Progenitor cell of endocrine pancreas (in vitro differentiated cells): Measurements from ENCODE around the gene SSX2IP. TPM values are rescaled to one million over a fixed set of nuclear protein-coding genes. Genes with fewer than 3 reads are reported as not detected.

Experiments
- total RNA-seq: library from RNA; stranded (reverse); gene quantifications from 2 replicates; pipeline ENCODE4 v1.2.1, GENCODE V29; 2021

SSX2IP gene
- total RNA-seq, 1 donor from 2014 or later = 36.4 TPM

Other genes with a start within 250 kb of the SSX2IP start
- gene RPF1, start 211.2 kb downstream of the SSX2IP start, total RNA-seq = 40.5 and 42.6 TPM in 2 replicates
- gene SPATA1, start 184.1 kb downstream of the SSX2IP start, total RNA-seq = 1.9 and 2.5 TPM in 2 replicates
- 189 and 210 TPM in 2 replicates for gene GNG5, start 183.9 kb downstream of the SSX2IP start, total RNA-seq
- gene CTBS, start 116.0 kb downstream of the SSX2IP start, total RNA-seq = 10.1 and 10.8 TPM in 2 replicates
- gene LPAR3, start 202.7 kb upstream of the SSX2IP start, total RNA-seq = 4.3 and 5.1 TPM in 2 replicates